Mucosa of gallbladder (tissue), 1 donor: ENCODE data around the gene MECP2. TPM values are rescaled to one million over a fixed set of nuclear protein-coding genes. Genes with fewer than 3 reads are reported as not detected.
"Not testable (repeated sequence)": the region's sequence is repeated elsewhere in the genome, so short reads cannot be mapped to it uniquely, and the experiment has no call there.

Experiments used
- DNase-seq: peaks from one replicate; pipeline ENCODE4 v3.0.0-alpha.2; 2020; ENCODE audit warnings: low spot score
- total RNA-seq: library from RNA; stranded (reverse); gene quantifications from one replicate; pipeline ENCODE4 v1.2.1, GENCODE V29; 2021
- donor health status: DM: no; HTN: no; CAD: no.

Gene MECP2
- total RNA-seq, 1 donor from 2014 or later = 64.9 TPM

DNA sequence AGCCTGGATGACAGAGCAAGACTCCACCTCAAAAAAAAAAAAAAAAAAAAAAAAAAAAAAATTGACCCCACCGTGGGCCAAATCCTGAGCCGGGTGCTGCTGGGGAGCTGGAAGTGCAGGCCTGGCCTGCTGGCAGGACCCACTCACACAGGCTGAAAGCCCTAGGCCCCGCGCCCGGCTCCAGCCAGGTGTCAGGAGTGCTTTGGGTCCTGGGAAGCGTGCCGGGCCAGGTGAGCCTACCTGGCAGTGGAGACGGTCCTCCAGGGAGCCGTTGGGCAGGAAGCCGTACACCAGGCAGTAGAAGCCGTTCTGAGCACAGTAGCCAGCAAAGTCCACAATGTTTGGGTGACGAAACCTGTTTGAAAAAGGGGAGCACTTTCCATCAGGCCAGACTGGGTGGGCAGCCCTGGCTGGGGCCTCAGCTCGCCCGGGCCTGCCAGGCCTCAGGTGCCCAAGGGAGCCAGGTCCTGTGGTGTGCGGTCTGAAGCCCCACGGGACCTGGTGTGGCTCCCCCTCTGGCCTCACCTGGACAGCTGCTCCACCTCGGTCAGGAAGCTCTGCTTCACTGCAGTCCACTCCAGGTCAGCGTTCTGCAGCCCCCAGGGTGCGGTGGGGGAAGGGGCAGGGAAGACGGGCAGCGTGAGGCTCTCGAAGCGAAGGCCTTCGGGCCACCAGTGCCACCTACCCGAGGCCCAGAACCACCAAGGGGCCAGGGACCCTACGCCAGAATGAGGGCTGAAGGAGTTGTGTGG lies 79.6 kb downstream of the MECP2 start:
- DNase-seq = no peak

DNA sequence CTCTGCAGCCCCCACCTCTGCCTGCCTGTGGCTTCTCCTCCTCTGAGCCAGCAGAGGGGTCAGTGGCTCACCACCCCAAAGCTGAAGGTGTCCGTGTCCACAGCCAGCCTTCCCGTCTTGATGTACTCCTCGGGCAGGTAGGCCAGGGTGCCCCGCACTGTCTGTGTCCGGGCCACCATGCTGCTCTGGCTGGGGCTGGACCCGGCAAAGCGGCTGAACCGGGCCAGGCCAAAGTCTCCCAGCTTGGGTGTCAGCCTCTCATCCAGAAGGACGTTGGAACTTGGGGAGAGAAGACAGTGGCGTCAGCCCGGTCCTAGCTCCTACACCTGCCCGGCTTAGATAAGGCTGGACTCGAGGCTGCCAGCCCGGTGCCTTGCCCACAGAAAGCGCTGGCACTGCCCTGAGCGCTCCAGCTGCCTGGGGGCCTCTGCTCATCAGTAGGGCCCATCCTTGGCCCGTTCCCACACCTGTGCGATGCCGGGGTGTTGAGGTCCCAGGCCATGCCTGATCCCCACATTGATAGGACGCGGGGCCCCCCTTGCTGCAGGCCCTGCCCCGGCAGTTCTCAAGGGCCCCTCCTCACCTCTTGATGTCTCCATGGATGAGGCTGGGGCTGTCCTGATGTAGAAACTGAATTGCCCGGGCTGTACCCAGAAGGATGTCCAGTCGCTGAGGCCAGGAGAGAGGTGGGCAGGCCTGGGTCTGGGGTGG lies 81.0 kb downstream of the MECP2 start:
- no peak for DNase-seq

DNA sequence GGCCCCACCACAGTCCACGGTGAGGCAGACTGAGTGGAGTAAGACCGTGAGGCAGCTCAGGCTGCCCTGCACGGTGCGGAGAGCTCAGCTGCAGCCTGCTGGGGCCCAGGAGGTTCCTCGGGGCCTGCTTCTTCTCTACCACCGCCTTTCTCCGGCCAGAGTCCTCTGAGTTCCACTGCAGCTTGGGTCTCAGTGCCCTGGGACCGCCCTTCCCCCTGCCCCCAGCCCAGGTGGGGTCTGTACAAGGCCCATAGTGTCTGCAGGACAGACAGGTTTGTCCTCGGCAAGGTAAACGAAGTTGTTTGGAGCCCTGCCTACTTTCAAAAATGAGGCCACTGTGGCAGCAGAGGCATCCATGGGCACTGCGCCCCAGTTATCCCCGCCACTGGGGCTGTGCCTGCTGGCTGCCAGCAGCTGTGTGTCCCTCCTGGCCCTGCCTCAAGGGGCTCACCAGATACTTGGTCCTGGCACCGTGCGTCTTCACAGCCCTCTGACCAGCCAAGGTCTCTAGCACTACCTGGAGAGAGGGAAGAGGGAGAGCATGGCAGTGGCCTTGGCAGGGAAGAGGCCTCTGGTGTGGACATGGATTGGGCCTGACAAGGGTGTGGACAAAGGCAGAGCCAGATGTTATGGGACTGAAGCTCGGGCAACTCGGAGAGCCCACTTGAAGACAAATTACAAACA lies 81.8 kb downstream of the MECP2 start:
- DNase-seq = no peak

DNA sequence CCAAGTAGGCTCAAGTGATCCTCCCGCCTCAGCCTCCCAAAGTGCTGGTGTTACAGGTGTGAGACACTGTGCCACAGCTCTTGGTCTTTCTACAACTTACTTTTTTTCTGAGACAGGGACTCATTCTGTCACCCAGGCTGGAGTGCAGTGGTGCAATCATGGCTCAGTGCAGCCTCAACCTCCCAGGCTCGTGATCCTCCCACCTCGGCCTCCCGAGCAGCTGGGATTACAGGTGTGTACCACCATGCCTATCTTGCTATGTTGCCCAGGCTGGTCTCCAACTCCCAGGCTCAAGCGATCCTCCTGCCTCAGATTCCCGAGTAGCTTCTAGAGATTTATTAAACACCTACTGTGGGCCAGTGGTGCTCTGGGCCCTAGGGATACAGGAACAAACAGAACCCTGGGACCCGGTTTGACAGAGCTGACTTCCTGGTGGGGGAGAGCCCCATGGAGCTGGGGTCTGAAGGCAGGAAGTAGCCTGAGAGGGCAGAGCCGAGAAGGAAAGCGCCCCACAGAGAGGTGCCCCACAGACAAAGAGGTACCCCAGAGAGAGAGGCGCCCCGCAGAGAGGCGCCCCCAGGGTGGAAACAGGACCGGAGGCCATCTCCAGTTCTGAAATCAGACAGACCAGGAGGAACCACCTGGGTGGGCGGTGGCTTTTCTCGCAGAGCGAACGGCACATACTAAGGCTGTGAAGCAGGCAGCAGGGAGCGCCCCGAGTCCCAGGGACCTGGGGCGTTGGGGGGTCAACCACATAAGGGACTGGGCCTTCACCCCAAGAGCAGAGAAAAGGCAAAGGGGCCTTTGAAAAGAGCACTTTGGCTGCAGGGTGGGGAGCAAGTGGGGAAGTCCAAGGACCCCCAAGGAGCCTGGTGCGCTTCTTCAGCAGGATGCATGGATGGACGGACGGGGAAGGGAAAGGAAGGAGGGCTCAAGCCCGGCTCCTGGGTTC lies 82.8 kb downstream of the MECP2 start:
- no peak for DNase-seq

DNA sequence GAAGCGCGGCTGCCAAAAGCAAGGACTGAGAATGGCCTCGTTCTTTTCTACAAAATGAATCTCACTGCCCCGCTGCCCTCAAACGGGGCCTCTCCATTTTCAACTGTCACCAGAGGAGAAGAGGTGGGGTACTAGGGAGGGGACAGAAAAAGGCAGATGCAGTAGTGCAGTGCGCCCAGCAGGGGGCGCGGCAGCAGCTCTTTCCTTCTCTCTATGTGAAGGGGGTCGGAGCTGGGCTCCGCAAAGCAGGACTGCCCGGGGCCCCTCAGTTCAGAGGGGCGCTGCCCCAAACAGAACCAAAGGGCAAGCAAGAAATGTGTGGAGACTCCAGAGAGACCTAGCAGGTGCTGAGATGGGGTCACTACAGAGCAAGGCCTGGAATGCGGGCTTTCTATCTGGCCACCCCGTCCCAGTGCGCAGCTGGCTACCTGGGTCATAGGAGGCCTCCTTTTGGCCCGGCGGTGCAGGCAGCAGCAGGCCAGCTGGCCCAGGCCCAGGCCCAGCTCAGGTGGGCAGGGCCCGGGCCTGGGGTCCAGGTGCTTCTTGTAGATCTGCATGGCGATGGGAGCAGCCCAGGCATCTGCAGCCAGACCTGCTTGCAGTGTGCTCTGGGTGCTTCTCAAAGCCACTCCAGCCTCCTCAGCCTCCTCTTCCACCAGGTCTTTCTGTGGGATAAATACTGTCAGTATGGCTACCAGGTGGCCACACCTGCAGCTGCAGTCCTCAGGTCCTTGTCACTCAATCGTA lies 83.7 kb downstream of the MECP2 start:
- no peak for DNase-seq

DNA sequence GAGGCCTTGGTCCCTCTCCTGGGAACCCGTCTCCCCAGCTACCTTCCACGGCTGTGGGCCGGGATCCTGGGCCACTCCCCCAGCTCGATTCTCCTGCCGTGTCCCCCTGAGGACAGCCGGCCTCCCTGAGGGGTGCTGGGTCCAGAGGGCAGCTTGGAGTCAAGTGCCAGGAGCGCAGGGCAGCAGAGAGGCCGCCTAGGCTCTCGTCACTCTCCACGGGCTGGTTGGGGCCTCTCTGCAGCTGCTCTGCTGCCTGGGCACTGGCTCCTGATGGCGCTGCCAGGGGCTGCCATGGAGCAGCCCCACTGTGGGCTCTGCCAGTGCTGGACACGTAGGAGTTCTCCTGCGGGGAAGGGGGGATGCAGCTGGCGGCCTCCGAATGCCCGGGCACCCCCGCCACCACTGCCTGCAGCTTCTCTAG lies 84.5 kb downstream of the MECP2 start:
- no peak for DNase-seq

DNA sequence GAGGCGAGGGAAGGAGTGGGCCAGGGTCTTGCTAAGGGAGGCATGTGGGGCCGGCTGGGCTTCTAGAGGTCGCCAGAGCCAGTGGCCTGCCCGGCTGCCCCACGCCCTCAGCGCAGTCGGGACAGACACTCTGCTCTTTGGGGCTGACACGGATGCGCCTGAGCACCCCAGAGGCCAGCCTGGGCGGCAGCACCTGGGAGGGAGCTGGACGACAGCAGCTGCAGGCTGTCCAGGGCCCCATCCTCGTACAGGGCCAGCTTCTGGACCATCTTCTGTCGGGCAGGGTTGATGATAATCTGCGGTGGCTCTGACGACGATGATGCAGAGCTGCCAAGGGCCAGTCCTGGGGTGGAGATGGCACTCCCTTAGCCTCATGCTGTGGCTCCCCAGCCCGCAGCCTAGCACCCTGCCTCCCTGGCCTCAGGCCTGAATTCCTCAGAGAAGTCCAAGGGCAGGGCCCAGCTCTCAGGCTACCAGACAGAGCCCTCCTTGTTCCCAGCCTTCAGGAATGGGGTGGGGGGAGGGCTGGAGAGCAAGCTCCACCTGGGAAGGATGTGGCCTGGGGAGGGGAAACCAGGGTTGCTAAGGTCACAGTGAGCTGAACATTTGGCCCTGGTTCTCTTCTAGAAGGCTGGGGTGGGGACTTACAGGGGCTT lies 85.1 kb downstream of the MECP2 start:
- peak; percentile 39 for DNase-seq

DNA sequence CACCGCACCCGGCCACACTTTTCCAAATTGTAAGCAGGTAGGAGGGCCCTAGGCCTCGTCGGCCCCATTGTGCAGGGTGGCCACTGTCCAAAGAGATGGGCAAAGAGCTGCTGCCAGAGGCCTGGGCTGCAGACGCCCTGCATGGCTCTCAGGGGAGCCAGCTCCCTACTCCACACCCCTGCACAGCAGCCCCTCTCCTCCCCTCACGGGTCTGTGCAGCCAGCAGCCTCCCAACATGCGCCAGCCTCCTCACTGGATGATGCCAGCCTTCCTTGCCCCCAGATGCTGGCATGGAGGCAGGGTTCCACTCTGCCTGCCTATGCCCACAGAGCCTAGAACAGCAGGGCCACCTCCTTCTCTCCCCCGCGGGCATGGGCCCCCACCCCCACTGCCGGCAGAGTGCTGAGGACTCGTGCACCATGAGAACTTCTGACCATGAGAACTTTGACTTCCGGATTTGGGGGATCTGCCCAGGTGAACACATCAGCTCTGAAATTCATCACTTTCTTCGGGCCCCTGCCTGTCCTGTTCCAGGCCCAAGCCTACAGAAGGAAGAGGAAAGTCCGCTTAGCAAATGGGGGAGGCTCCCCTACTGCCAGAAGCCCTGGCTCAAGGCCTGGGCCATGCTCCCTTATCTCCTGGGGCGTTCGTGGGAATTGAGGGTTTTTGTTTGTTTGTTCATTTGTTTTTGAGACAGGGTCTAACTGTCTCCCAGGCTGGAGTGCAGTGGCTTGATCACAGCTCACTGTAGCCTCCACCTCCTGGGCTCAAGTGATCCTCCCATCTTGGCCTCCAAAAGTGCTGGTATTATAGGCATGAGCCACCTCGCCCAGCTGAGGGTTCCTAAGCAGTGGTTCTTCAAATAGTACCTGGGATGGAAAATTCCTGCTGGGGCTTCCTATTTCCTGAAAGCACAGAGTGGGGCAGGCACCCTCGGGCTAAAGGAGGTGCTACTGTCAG lies 85.9 kb downstream of the MECP2 start:
- no peak for DNase-seq

DNA sequence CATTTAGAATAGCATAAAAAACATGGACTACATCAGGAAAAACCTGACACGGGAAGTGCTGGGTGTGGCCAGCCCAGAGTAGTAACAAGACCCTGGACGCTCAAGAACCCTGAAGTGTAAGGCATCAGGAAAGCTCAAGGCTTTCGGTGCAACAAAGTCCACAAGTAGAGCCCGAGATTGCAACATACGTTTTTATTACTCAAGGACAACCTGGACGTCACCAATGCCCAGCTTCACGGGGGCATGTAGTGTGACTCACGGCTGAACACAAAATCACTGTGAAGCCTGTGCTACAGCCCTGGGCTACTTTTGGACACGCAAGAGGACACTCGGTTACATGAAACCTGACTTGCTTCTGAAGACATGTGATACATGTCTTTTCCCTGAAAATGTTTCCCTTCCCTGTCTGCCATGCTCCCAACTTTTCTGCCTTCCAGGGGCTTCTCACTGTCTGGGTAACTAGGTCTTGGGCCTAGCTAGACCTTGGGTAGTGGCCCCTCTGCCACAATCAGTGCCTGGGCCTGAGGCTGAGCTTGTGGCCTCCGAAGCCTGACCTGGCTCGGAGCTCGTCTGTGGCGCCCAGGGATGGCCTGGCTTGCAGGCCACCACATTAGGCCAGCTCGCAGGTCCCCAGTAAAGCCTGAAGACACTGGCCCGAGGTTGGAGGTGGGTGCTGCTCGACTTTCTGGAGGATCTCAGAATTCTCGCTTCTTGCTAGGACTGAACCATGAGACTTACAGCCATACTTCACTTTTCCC lies 87.0 kb downstream of the MECP2 start:
- DNase-seq = no peak

DNA sequence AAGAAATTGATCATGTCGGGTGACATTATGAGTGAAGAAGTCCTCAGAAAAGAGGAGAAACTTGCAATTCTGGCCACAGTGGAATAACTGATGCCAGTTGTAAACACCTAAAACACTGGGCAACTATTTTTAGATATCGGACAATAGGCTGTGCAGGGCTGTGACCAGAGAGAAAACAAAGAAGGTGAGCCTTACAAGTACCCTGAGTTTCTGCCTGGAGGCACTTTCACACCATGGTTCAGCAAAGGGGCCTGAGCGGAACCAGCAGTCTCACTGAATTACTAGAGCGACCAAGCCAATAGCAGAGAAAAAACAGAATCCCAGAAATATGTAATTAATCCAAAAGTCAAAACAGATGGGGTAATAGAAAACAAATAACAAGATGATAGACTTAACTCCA lies 89.0 kb downstream of the MECP2 start:
- DNase-seq = no peak

DNA sequence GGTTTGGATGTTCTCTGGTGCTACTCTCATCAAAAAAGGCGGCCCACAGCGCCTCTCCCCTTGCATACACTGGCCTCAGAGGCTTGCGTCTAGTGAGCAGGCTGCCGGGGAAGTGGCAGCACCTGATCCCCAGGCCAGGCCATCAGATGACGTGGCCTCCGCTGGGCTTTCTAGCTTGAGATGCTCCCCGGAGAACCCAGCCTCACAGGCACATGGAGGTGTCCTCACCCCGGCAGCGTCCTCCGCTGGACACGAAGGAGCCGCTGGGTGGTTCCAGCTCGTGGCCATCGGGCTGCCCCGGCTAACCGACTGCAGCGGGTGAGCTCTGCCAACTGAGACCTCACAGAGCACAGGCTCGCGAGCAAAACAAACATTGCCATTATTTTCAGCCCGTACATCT lies 90.6 kb downstream of the MECP2 start:
- no peak for DNase-seq

DNA sequence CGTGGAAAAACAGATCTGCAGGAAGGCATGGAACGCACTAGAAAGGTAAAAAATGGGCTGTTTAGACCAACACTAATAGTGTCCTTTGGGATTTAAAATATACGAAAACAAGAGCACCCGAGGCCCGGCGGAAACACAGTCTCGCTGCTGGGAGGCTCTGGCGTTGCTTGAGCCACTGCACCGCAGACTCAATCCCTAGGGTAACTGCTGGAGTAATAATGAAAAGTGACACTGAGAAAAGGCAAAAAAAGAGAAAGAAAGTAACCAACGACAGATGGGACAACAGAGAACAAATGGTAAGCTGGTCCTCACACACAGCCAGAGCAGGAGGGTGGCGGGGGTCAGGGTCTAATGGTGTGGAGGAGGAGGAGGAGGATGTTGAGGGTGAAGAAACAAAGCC lies 93.2 kb downstream of the MECP2 start:
- no peak for DNase-seq

DNA sequence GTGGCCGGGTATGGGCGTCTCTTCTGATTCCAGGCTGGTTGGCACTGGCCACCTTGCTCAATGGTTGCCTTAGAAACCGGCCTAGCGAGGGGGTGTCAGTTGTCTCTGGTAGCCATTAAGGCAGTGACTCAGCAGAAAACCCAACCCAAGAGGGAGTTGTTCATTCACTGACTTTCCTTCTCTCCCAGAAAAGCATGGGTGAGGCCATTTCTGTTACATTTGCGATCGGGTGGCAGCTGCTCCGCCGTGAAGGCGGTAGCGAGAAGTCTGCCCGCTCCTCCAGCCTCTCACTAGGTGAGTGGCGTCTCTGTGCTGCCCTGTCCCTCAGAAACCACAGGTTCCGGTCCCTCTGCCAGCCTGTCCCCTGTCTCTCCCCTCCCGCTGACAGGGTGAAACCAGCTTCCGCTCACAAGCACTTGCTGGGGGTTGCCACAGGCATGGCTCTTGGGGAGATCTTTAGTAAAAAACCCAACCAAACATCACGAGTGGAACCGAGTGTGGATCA lies 95.2 kb downstream of the MECP2 start:
- DNase-seq = no peak

DNA sequence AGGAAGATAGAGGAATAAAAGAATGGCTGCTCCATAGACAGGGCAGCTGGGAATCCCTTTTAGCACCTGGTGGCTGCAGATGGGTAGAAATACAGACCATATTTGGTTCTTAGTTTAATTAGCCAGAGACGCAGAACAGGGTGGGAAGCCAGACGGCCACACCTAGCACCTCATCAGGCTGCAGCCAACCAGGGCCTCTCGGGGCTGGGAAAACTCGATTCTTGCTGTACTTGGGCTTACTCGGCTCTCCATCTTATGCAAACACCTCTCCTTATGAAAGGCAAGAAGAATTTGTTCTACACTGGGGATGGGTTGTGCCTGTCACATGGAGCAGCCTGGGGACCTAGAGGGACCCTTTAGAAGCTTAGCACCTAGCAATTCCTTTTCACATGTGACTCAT lies 97.5 kb downstream of the MECP2 start:
- no peak for DNase-seq

DNA sequence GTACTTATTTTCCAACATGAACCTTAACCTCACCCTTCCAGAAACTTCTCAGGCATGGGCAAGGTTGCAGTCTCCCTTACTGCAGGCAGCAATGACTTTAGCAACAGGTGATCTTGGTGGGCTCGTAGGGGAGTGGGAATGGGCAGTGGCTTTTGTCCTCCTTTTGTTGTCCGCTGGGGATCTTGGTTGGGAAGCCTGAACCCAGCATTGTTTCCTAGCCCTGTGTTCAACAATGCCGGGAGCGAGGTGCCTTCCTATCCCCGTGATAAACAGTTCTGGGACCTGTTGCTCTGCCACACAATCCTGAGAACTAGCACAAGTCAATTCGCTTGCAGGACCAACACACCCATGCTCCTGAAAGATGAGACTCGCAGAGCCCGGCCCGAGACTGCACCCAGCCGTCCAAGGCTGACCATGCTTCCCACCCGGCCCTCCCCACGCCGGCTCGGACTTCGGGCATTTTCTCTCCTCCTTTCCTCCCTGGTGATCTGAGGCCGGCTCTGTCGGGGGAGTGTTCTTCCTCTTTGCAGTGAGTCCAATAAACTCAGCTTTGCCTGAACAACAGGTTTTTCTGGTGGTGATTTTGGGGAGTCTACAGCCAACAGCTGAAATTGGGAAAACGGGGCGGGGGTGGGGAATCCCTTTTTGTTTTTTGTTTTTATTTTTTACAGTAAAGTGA lies 98.0 kb downstream of the MECP2 start:
- no peak for DNase-seq

DNA sequence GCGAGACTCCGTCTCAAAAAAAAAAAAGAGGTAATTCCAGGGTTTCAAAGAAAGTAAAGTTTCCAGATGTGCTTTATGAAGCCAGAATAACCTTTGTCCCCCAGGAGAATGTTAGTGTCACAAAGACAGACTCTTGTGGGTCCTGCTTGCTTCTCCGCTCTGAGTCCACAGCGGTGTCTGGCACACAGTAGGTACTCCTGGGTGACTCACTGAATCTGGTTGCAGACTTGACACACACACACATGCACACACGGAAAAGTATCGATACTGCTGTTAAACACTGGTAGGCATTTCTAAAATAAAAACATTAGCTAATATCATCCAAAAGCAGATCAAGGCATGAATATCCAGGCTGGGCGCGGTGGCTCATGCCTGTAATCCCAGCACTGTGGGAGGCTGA lies 102.0 kb downstream of the MECP2 start:
- no peak for DNase-seq

DNA sequence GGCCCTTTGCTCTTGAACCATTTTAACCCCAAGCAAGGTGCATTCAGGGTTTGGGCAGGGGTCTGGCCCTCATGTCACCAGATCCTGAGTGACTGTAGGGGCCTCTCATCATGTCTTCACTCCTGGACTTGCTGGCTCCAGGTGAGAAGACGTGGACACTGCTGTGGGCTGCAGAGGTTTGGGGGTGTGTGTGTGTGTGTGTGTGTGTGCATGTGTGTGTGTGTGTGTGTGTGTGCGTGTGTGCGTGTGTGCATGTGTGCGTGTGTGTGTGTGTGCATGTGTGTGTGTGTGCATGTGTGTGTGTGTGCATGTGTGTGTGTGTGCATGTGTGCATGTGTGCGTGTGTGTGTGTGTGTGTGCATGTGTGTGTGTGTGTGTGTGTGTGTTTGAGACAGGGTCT lies 103.1 kb downstream of the MECP2 start:
- not testable (repeated sequence) for DNase-seq

DNA sequence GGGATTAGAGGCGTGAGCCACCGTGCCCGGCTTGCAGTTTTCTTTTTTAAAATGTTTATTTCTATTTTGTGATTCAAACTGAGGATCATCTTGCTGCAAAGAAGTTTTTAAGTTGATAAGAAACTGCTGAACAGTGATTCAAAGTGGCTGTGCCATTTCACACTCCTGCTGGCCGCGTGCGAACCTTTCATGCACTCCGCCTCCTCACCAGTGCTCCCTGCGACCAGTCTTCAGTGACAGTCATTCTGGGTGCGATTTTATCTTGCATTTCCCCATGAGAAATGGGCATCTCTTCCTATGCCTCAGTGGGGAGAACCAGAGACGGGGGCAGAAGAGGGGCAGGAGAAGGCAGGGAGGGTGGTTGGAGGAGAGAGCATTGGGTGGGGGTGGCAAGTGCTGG lies 103.5 kb downstream of the MECP2 start:
- DNase-seq = no peak
